GM12878 (cell line): ENCODE measurements around the gene OPCML. TPM values are rescaled to one million over a fixed set of nuclear protein-coding genes. Genes with fewer than 3 reads are reported as not detected.

Experiments used
- ATAC-seq: fragments of 200-7000 bp; cut with Tn5 transposase; 3 replicates; pipeline ENCODE4 v1.9.1; 2020; ENCODE audit warnings: mild to moderate bottlenecking, moderate library complexity
- BruUV-seq: library from RNA; stranded (reverse); fragments of 400-500 nt; replicated peaks from 2 replicates; lab custom pipeline; 2021; lab: Mats Ljungman, UMichigan
- CTCF ChIA-PET: fragments of 300-600 bp; sonication (Branson Sonifier 250); formaldehyde crosslinking; extraction: SDS; loops from one replicate; lab custom pipeline; 2021; ENCODE audit warnings: inconsistent platforms; lab: Yijun Ruan, JAX
- POLR2A ChIA-PET: fragments of 350-600 bp; formaldehyde crosslinking; extraction: SDS; loops from one replicate; lab custom pipeline; 2021; ENCODE audit warnings: inconsistent platforms; lab: Charles Lee
- RAD21 ChIA-PET: fragments of 300-600 bp; sonication (Branson Sonifier 250); formaldehyde crosslinking; loops from one replicate; lab custom pipeline; 2023; ENCODE audit warnings: antibody characterized with exemption; ENCODE audit not compliant: unreplicated experiment; lab: Charles Lee
- SMC1A ChIA-PET: fragments of 300-600 bp; sonication (Branson Sonifier 250); formaldehyde crosslinking; loops from one replicate; lab custom pipeline; 2023; ENCODE audit not compliant: unreplicated experiment, uncharacterized antibody; lab: Charles Lee
- DNase-seq: peaks from one replicate; pipeline ENCODE4 v3.0.0-alpha.2; 2011; ENCODE audit warnings: low read depth, low spot score
- FAIRE-seq: peaks from 3 replicates; lab custom pipeline; 2011; peaks lifted over from hg19 to GRCh38; lab: Jason Lieb, UNC
- H2AFZ ChIP-seq: 2 replicates; pipeline ENCODE4 v1.6.0; 2011; ENCODE audit warnings: low read depth, low read length, control low read depth; ENCODE audit not compliant: control insufficient read depth
- H3K27ac ChIP-seq: 2 replicates; pipeline ENCODE4 v1.5.1; 2011; ENCODE audit warnings: control low read depth; ENCODE audit not compliant: control insufficient read depth, insufficient read depth
- H3K27me3 ChIP-seq, 2 experiments: replicated peaks in 1 of 2; 2 replicates each; pipeline versions ENCODE4 v1.6.0 to v1.6.1; 2011; ENCODE audit warnings: low read length in 1 of 2; ENCODE audit not compliant: control insufficient read depth in 2 of 2, insufficient read depth in 2 of 2
- H3K36me3 ChIP-seq, 2 experiments: 2 replicates each; pipeline ENCODE4 v1.5.1; 2011; ENCODE audit warnings: low read length in 1 of 2; ENCODE audit not compliant: control insufficient read depth in 2 of 2, insufficient read depth in 2 of 2
- H3K4me1 ChIP-seq: 2 replicates; pipeline ENCODE4 v1.6.1; 2011; ENCODE audit warnings: mild to moderate bottlenecking, low read length, moderate library complexity, mixed read lengths; ENCODE audit not compliant: control insufficient read depth, insufficient read depth
- H3K4me2 ChIP-seq: 2 replicates; pipeline ENCODE4 v1.6.0; 2011; ENCODE audit warnings: control low read depth; ENCODE audit not compliant: control insufficient read depth, insufficient read depth
- H3K4me3 ChIP-seq: fragments of 200-600 bp; sonication (generic); 2 replicates; pipeline ENCODE4 v1.5.1; 2016
- H3K79me2 ChIP-seq: 2 replicates; pipeline ENCODE4 v1.6.0; 2011; ENCODE audit warnings: low read length; ENCODE audit not compliant: control insufficient read depth, insufficient read depth
- H3K9ac ChIP-seq: 2 replicates; pipeline ENCODE4 v1.8.0; 2011; ENCODE audit warnings: low read length, control low read depth, mixed read lengths; ENCODE audit not compliant: control insufficient read depth, insufficient read depth
- H3K9me3 ChIP-seq: replicated peaks from 3 replicates; pipeline ENCODE4 v1.5.1; 2011; ENCODE audit warnings: mild to moderate bottlenecking, low read length; ENCODE audit not compliant: control insufficient read depth, insufficient read depth
- H4K20me1 ChIP-seq: 2 replicates; pipeline ENCODE4 v1.6.0; 2011; ENCODE audit not compliant: control insufficient read depth, insufficient read depth
- NR2C2 ChIP-seq: IDR thresholded peaks from 2 replicates; pipeline ENCODE4 v1.6.1; 2011; ENCODE audit warnings: borderline replicate concordance, low read depth; ENCODE audit not compliant: control insufficient read depth, insufficient read length
- POLR2AphosphoS5 ChIP-seq: IDR thresholded peaks from 2 replicates; pipeline ENCODE4 v1.6.1; 2011; ENCODE audit warnings: mild to moderate bottlenecking, low read length, inconsistent platforms
- POU2F2 ChIP-seq: IDR thresholded peaks from 3 replicates; pipeline ENCODE4 v1.6.1; 2011; ENCODE audit warnings: low read depth, mild to moderate bottlenecking, low read length, borderline replicate concordance
- SMAD1 ChIP-seq: fragments of 450-650 bp; IDR thresholded peaks from 2 replicates; pipeline ENCODE4 v1.6.1; 2018; ENCODE audit warnings: mild to moderate bottlenecking, low read depth; ENCODE audit not compliant: partially characterized antibody
- SRF ChIP-seq, 2 experiments: IDR thresholded peaks; 2 replicates each; pipeline ENCODE4 v1.6.1; 2011; ENCODE audit warnings: low read depth in 2 of 2, low read length in 2 of 2, mild to moderate bottlenecking in 1 of 2, moderate library complexity in 1 of 2
- WGBS: methylation state at CpG from one replicate; pipeline ENCODE4 v1.1.6; 2016; ENCODE audit warnings: low lambda C conversion rate; ENCODE audit not compliant: insufficient replicate concordance, insufficient coverage; ENCODE audit errors: missing lambda C conversion rate; 5-methylcytosine and 5-hydroxymethylcytosine counted together
- in situ Hi-C: fragments of 300-500 bp; cut with MboI; formaldehyde crosslinking; loops from 9 replicates; pipeline ENCODE4 v1.14.3; 2018; ENCODE audit warnings: mixed read lengths
- intact Hi-C: fragments of 100-400 bp; cut with micrococcal nuclease; formaldehyde crosslinking; loops from one replicate; pipeline ENCODE4 v1.14.2; 2022; ENCODE audit not compliant: unreplicated experiment
- polyA plus RNA-seq, 11 experiments: library from polyadenylated mRNA; depleted of rRNA in 4 of 11; unstranded in 6 of 11; stranded (reverse) in 5 of 11; fragments of >200 nt; fragmentation: Nextera tagmentation in 4 of 11; fragmentation: Illumina TruSeq in 1 of 11; extraction: Ambion mirVana in 4 of 11; extraction: Trizol in 1 of 11; gene quantifications; 1 replicate in 1 of 11; 2 replicates in 10 of 11; pipeline versions ENCODE4 v1.2.1 to v1.2.3, GENCODE V29; 2011 to 2016; ENCODE audit warnings: inconsistent platforms in 2 of 11, missing spikeins in 2 of 11, low read depth in 1 of 11
- total RNA-seq, 4 experiments: library from RNA; depleted of rRNA in 3 of 4; stranded (reverse); fragments of >200 nt in 3 of 4; fragmentation: Illumina TruSeq in 1 of 4; extraction: Trizol in 1 of 4; gene quantifications; 2 replicates each; pipeline versions ENCODE4 v1.2.1 to v1.2.3, GENCODE V29; 2013 to 2021
- TF ChIP-seq, protein P1 (sequence below): IDR thresholded peaks from 2 replicates; pipeline ENCODE4 v1.6.1; 2012; ENCODE audit warnings: low read depth, low read length, improper control_type of control experiment

OPCML gene
- total and polyA plus RNA-seq, 10 of the 15 experiments (the other 5 are each of a cell fraction or from before 2014, with no cell fraction given), result 0.84 TPM; not detected in 9

DNA sequence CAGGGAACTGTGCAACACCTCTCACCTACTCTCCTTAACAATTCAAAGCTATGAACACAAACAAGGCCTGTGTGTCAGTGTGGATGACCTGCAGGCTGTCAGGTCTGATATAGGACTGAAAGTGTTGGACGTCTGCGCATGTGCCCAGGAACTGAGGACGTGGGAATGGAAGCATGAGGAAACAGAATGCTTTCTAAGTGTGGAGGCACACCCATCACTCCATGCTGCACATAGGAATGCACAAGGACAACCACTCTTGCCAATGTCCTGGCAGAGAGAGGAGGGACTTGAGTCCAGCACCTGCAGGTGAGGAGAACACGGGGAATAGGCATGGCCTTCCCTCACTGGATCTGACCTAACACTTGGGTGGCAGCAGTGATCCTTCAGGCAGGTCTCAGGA is 874.3 kb downstream of the OPCML start:
- H3K4me1 ChIP-seq, result no peaks in the 10 kb centered on the region
- POLR2A ChIA-PET, result no interaction called here
- no peak for FAIRE-seq

DNA sequence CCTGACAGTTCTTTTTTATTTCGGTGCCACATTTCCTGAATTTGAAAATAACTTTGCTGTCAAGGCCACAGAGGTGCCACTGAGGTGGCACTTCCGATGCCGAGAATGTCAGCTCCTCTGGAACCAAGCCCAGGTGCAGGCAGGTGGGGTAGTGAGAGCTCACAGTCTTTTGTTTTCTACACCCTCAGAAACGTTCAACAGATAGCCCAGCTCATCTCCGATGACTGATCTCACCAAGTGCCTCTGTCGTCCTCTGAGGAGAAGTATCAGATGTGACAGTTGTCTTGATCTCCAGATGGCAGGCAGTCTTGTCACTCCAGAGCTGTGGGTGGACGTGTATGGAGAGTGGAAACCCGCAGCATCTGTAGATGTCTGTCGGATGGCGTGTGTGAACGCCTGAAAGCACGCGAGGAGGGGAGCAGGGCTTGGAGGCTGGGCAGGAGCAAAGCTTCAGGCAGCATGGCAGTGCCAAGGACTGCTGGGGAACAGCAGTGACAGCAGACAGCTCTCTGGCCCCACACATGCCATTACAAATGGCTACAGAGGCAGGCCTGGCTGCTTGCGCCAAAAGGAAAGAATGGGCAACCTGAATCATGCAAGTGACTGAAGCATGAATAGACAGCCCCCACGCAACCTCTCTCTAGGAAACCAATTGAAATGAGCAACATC is 877.0 kb downstream of the OPCML start:
- DNase-seq (no peak), FAIRE-seq (no peak), ATAC-seq (no peak)
- Histone ChIP-seq H3K79me2 (no peaks in the 10 kb centered on the region), H3K4me1 (no peaks in the 10 kb centered on the region), H3K4me3 (no peak overlapping the region), H3K4me2 (no peak overlapping the region), H4K20me1 (no peaks in the 10 kb centered on the region), H3K36me3 (no peaks in the 10 kb centered on the region), H3K9ac (no peak overlapping the region), H3K27me3 (no peaks in the 10 kb centered on the region; a peak in 1 of 4 replicates), H3K27ac (no peak overlapping the region), H3K9me3 (no peaks in the 10 kb centered on the region), H2AFZ (no peak overlapping the region)
- BruUV-seq, result no TSS peak
- ChIA-PET CTCF (no interaction called here), POLR2A (interaction anchor here (0.6 kb wide), 1 partner anchor 31 kb away, joined by 3 read pairs; no protein-coding TSS in a partner anchor), SMC1A (interaction anchor here (1.3 kb wide), 1 partner anchor 34 kb away, joined by 3 read pairs; no protein-coding TSS in a partner anchor), RAD21 (no interaction called here)
- TF ChIP-seq, protein P1, sequence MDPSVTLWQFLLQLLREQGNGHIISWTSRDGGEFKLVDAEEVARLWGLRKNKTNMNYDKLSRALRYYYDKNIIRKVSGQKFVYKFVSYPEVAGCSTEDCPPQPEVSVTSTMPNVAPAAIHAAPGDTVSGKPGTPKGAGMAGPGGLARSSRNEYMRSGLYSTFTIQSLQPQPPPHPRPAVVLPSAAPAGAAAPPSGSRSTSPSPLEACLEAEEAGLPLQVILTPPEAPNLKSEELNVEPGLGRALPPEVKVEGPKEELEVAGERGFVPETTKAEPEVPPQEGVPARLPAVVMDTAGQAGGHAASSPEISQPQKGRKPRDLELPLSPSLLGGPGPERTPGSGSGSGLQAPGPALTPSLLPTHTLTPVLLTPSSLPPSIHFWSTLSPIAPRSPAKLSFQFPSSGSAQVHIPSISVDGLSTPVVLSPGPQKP, result no peak
- TF ChIP-seq SMAD1, result no peak
- TF ChIP-seq POLR2AphosphoS5, result no peak
- no peak for TF ChIP-seq NR2C2
- intact Hi-C loops, result no loop called here
- 45% methylated on average over 15 of the region's 15 CpGs for WGBS
- in situ Hi-C loops, result no loop called here

More for the DNA sequence above, 874.3 kb downstream of the OPCML start:
- no peaks in the 10 kb centered on the region for H3K9me3 ChIP-seq
- DNase-seq (no peak), ATAC-seq (no peak)
- no peak for TF ChIP-seq POU2F2
- TF ChIP-seq SRF (IDR thresholded peaks at IDR 0.05; ENCODE audit: low read depth in 2 of 2, low read length in 2 of 2), result no peak
- no peak overlapping the region for H3K4me3 ChIP-seq
- BruUV-seq, result no TSS peak
- intact Hi-C loops, result no loop called here
- H3K27ac ChIP-seq, result no peak overlapping the region
- CTCF ChIA-PET, result no interaction called here
- SMC1A ChIA-PET, result no interaction called here
- RAD21 ChIA-PET, result no interaction called here
- H3K4me2 ChIP-seq, result no peak overlapping the region
- no peak overlapping the region for H2AFZ ChIP-seq
- no peaks in the 10 kb centered on the region for H3K79me2 ChIP-seq
- H3K36me3 ChIP-seq, result no peaks in the 10 kb centered on the region
- in situ Hi-C loops, result no loop called here
- 39% methylated on average over 4 of the region's 4 CpGs for WGBS
- H3K27me3 ChIP-seq, result no peaks in the 10 kb centered on the region; a peak in 1 of 4 replicates
- no peak overlapping the region for H3K9ac ChIP-seq
- no peaks in the 10 kb centered on the region for H4K20me1 ChIP-seq
